GM12878 (cell line): Measurements from ENCODE around the gene FGFR2. TPM values are rescaled to one million over a fixed set of nuclear protein-coding genes. Genes with fewer than 3 reads are reported as not detected.

Source experiments
- ATAC-seq: fragments of 200-7000 bp; cut with Tn5 transposase; 3 replicates; pipeline ENCODE4 v1.9.1; 2020; ENCODE audit warnings: mild to moderate bottlenecking, moderate library complexity
- BruUV-seq: library from RNA; stranded (reverse); fragments of 400-500 nt; replicated peaks from 2 replicates; lab custom pipeline; 2021; lab: Mats Ljungman, UMichigan
- CTCF ChIA-PET: fragments of 300-600 bp; sonication (Branson Sonifier 250); formaldehyde crosslinking; extraction: SDS; loops from one replicate; lab custom pipeline; 2021; ENCODE audit warnings: inconsistent platforms; lab: Yijun Ruan, JAX
- POLR2A ChIA-PET: fragments of 350-600 bp; formaldehyde crosslinking; extraction: SDS; loops from one replicate; lab custom pipeline; 2021; ENCODE audit warnings: inconsistent platforms; lab: Charles Lee
- RAD21 ChIA-PET: fragments of 300-600 bp; sonication (Branson Sonifier 250); formaldehyde crosslinking; loops from one replicate; lab custom pipeline; 2023; ENCODE audit warnings: antibody characterized with exemption; ENCODE audit not compliant: unreplicated experiment; lab: Charles Lee
- SMC1A ChIA-PET: fragments of 300-600 bp; sonication (Branson Sonifier 250); formaldehyde crosslinking; loops from one replicate; lab custom pipeline; 2023; ENCODE audit not compliant: unreplicated experiment, uncharacterized antibody; lab: Charles Lee
- DNase-seq: peaks from one replicate; pipeline ENCODE4 v3.0.0-alpha.2; 2011; ENCODE audit warnings: low read depth, low spot score
- FAIRE-seq: peaks from 3 replicates; lab custom pipeline; 2011; peaks lifted over from hg19 to GRCh38; lab: Jason Lieb, UNC
- H2AFZ ChIP-seq: 2 replicates; pipeline ENCODE4 v1.6.0; 2011; ENCODE audit warnings: low read depth, low read length, control low read depth; ENCODE audit not compliant: control insufficient read depth
- H3K27ac ChIP-seq: 2 replicates; pipeline ENCODE4 v1.5.1; 2011; ENCODE audit warnings: control low read depth; ENCODE audit not compliant: control insufficient read depth, insufficient read depth
- H3K27me3 ChIP-seq, 2 experiments: replicated peaks in 1 of 2; 2 replicates each; pipeline versions ENCODE4 v1.6.0 to v1.6.1; 2011; ENCODE audit warnings: low read length in 1 of 2; ENCODE audit not compliant: control insufficient read depth in 2 of 2, insufficient read depth in 2 of 2
- H3K36me3 ChIP-seq, 2 experiments: 2 replicates each; pipeline ENCODE4 v1.5.1; 2011; ENCODE audit warnings: low read length in 1 of 2; ENCODE audit not compliant: control insufficient read depth in 2 of 2, insufficient read depth in 2 of 2
- H3K4me1 ChIP-seq: 2 replicates; pipeline ENCODE4 v1.6.1; 2011; ENCODE audit warnings: mild to moderate bottlenecking, low read length, moderate library complexity, mixed read lengths; ENCODE audit not compliant: control insufficient read depth, insufficient read depth
- H3K4me2 ChIP-seq: 2 replicates; pipeline ENCODE4 v1.6.0; 2011; ENCODE audit warnings: control low read depth; ENCODE audit not compliant: control insufficient read depth, insufficient read depth
- H3K4me3 ChIP-seq: fragments of 200-600 bp; sonication (generic); 2 replicates; pipeline ENCODE4 v1.5.1; 2016
- H3K79me2 ChIP-seq: 2 replicates; pipeline ENCODE4 v1.6.0; 2011; ENCODE audit warnings: low read length; ENCODE audit not compliant: control insufficient read depth, insufficient read depth
- H3K9ac ChIP-seq: 2 replicates; pipeline ENCODE4 v1.8.0; 2011; ENCODE audit warnings: low read length, control low read depth, mixed read lengths; ENCODE audit not compliant: control insufficient read depth, insufficient read depth
- H3K9me3 ChIP-seq: replicated peaks from 3 replicates; pipeline ENCODE4 v1.5.1; 2011; ENCODE audit warnings: mild to moderate bottlenecking, low read length; ENCODE audit not compliant: control insufficient read depth, insufficient read depth
- H4K20me1 ChIP-seq: 2 replicates; pipeline ENCODE4 v1.6.0; 2011; ENCODE audit not compliant: control insufficient read depth, insufficient read depth
- BMI1 ChIP-seq: fragments of 450-650 bp; IDR thresholded peaks from 2 replicates; pipeline ENCODE4 v1.6.1; 2016; ENCODE audit warnings: mild to moderate bottlenecking, moderate library complexity, borderline replicate concordance
- CTCF ChIP-seq, 3 experiments: IDR thresholded peaks in 2 of 3; conservative IDR thresholded peaks in 1 of 3; 2 replicates each; pipeline ENCODE4 v1.5.1; 2011; ENCODE audit warnings: low read depth in 3 of 3, low read length in 3 of 3, mild to moderate bottlenecking in 3 of 3, control low read depth in 2 of 3, moderate library complexity in 2 of 3, inconsistent platforms in 1 of 3, mixed read lengths in 1 of 3; ENCODE audit not compliant: control insufficient read depth in 2 of 3, insufficient read depth in 1 of 3; ENCODE audit errors: extremely low read depth in 1 of 3
- DPF2 ChIP-seq: fragments of 450-650 bp; IDR thresholded peaks from 2 replicates; pipeline ENCODE4 v1.6.1; 2017; ENCODE audit warnings: mild to moderate bottlenecking
- FOXM1 ChIP-seq: IDR thresholded peaks from 2 replicates; pipeline ENCODE4 v1.6.1; 2012; ENCODE audit warnings: low read depth, mild to moderate bottlenecking, inconsistent platforms, low read length, moderate library complexity
- GATAD2B ChIP-seq: fragments of 450-650 bp; conservative IDR thresholded peaks from 2 replicates; pipeline ENCODE4 v1.6.1; 2017; ENCODE audit warnings: low read depth, mild to moderate bottlenecking, moderate library complexity
- HCFC1 ChIP-seq: fragments of 150-350 bp; IDR thresholded peaks from 2 replicates; pipeline ENCODE4 v1.6.1; 2014; ENCODE audit warnings: low read length
- IRF5 ChIP-seq: fragments of 450-650 bp; IDR thresholded peaks from 2 replicates; pipeline ENCODE4 v1.6.1; 2017; ENCODE audit warnings: borderline replicate concordance
- KLF5 ChIP-seq: fragments of 450-650 bp; IDR thresholded peaks from 2 replicates; pipeline ENCODE4 v1.6.1; 2014; ENCODE audit warnings: mild to moderate bottlenecking; ENCODE audit not compliant: partially characterized antibody
- NFXL1 ChIP-seq: fragments of 450-650 bp; IDR thresholded peaks from 2 replicates; pipeline ENCODE4 v1.6.1; 2017; ENCODE audit warnings: antibody characterized with exemption, mild to moderate bottlenecking, borderline replicate concordance
- POLR2AphosphoS2 ChIP-seq: IDR thresholded peaks from 2 replicates; pipeline ENCODE4 v1.6.1; 2011; ENCODE audit warnings: low read depth, mild to moderate bottlenecking, low read length, improper control_type of control experiment, moderate library complexity
- TARDBP ChIP-seq: IDR thresholded peaks from 2 replicates; pipeline ENCODE4 v1.6.1; 2016; ENCODE audit warnings: borderline replicate concordance
- TCF12 ChIP-seq: IDR thresholded peaks from 2 replicates; pipeline ENCODE4 v1.6.1; 2011; ENCODE audit warnings: low read depth, mild to moderate bottlenecking, low read length
- TCF3 ChIP-seq: IDR thresholded peaks from 2 replicates; pipeline ENCODE4 v1.6.1; 2012; ENCODE audit warnings: low read depth, mild to moderate bottlenecking, low read length, borderline replicate concordance; ENCODE audit not compliant: insufficient read depth
- WGBS: methylation state at CpG from one replicate; pipeline ENCODE4 v1.1.6; 2016; ENCODE audit warnings: low lambda C conversion rate; ENCODE audit not compliant: insufficient replicate concordance, insufficient coverage; ENCODE audit errors: missing lambda C conversion rate; 5-methylcytosine and 5-hydroxymethylcytosine counted together
- in situ Hi-C: fragments of 300-500 bp; cut with MboI; formaldehyde crosslinking; loops from 9 replicates; pipeline ENCODE4 v1.14.3; 2018; ENCODE audit warnings: mixed read lengths
- intact Hi-C: fragments of 100-400 bp; cut with micrococcal nuclease; formaldehyde crosslinking; loops from one replicate; pipeline ENCODE4 v1.14.2; 2022; ENCODE audit not compliant: unreplicated experiment
- polyA plus RNA-seq, 11 experiments: library from polyadenylated mRNA; depleted of rRNA in 4 of 11; unstranded in 6 of 11; stranded (reverse) in 5 of 11; fragments of >200 nt; fragmentation: Nextera tagmentation in 4 of 11; fragmentation: Illumina TruSeq in 1 of 11; extraction: Ambion mirVana in 4 of 11; extraction: Trizol in 1 of 11; gene quantifications; 1 replicate in 1 of 11; 2 replicates in 10 of 11; pipeline versions ENCODE4 v1.2.1 to v1.2.3, GENCODE V29; 2011 to 2016; ENCODE audit warnings: inconsistent platforms in 2 of 11, missing spikeins in 2 of 11, low read depth in 1 of 11
- total RNA-seq, 4 experiments: library from RNA; depleted of rRNA in 3 of 4; stranded (reverse); fragments of >200 nt in 3 of 4; fragmentation: Illumina TruSeq in 1 of 4; extraction: Trizol in 1 of 4; gene quantifications; 2 replicates each; pipeline versions ENCODE4 v1.2.1 to v1.2.3, GENCODE V29; 2013 to 2021

The FGFR2 gene
- total and polyA plus RNA-seq, 10 of the 15 experiments (the other 5 are each of a cell fraction or from before 2014, with no cell fraction given), result 0.04 to 0.15 TPM; not detected in 8

GRCh38 chr10:121566755-121567154 lies 31.5 kb downstream of the FGFR2 start:
- Histone ChIP-seq H3K9me3 (no peaks in the 10 kb centered on the region), H3K4me1 (no peaks in the 10 kb centered on the region), H3K27ac (no peak overlapping the region), H2AFZ (no peak overlapping the region), H4K20me1 (no peaks in the 10 kb centered on the region), H3K79me2 (no peaks in the 10 kb centered on the region), H3K36me3 (no peaks in the 10 kb centered on the region), H3K9ac (no peak overlapping the region), H3K27me3 (no peaks in the 10 kb centered on the region), H3K4me3 (no peak overlapping the region), H3K4me2 (no peak overlapping the region)
- no TSS peak for BruUV-seq
- FAIRE-seq, result no peak
- no peak for DNase-seq
- POLR2A ChIA-PET, result no interaction called here
- CTCF ChIA-PET, result no interaction called here
- 25% methylated on average over 6 of the region's 6 CpGs for WGBS
- TF ChIP-seq POLR2AphosphoS2 (no peak), KLF5 (no peak), TARDBP (no peak), TCF3 (no peak), NFXL1 (no peak), DPF2 (no peak), GATAD2B (no peak)
- intact Hi-C loops (no loop called here), in situ Hi-C loops (no loop called here)
- no peak for ATAC-seq
- RAD21 ChIA-PET, result no interaction called here
- SMC1A ChIA-PET, result no interaction called here

- no peak for FAIRE-seq
- no peak for DNase-seq
- ChIA-PET CTCF (no interaction called here), POLR2A (interaction anchor here (0.5 to 0.6 kb wide), 2 partner anchors 84 to 388 kb away, joined by 3 to 4 read pairs; no protein-coding TSS in a partner anchor), RAD21 (no interaction called here), SMC1A (no interaction called here)
- no peaks in the 10 kb centered on the region for H3K27me3 ChIP-seq
- no TSS peak for BruUV-seq
- H3K9me3 ChIP-seq, result no peaks in the 10 kb centered on the region
- in situ Hi-C loops, result no loop called here
- H3K36me3 ChIP-seq, result no peaks in the 10 kb centered on the region
- WGBS, result 51% methylated on average over 11 of the region's 11 CpGs
- H4K20me1 ChIP-seq, result no peaks in the 10 kb centered on the region
- no peak for ATAC-seq
- no peak overlapping the region for H3K4me2 ChIP-seq
- intact Hi-C loops, result no loop called here
- H3K79me2 ChIP-seq, result no peaks in the 10 kb centered on the region
- no peak overlapping the region for H3K4me3 ChIP-seq
- H3K27ac ChIP-seq, result no peak overlapping the region
- no peaks in the 10 kb centered on the region for H3K4me1 ChIP-seq
- H3K9ac ChIP-seq, result no peak overlapping the region
- H2AFZ ChIP-seq, result no peak overlapping the region
- TF ChIP-seq FOXM1, result no peak
- TF ChIP-seq TCF12, result no peak
- no peak for TF ChIP-seq CTCF (IDR thresholded peaks at IDR 0.05 in 2 of 3, conservative IDR thresholded peaks at IDR 0.05 in 1 of 3; ENCODE audit: control insufficient read depth in 2 of 3, extremely low read depth in 1 of 3, insufficient read depth in 1 of 3, low read depth in 3 of 3, low read length in 3 of 3)
- no peak for TF ChIP-seq HCFC1
- no peak for TF ChIP-seq IRF5
- no peak for TF ChIP-seq BMI1
- TF ChIP-seq NFXL1, result no peak
Observed at GRCh38 chr10:121559326-121560026, 38.8 kb downstream of the FGFR2 start.
